ENCODE results near the gene UTP4.
"Not testable (repeated sequence)": the region's sequence is repeated elsewhere in the genome, so short reads cannot be mapped to it uniquely, and the experiment has no call there.

The UTP4 gene

DNA sequence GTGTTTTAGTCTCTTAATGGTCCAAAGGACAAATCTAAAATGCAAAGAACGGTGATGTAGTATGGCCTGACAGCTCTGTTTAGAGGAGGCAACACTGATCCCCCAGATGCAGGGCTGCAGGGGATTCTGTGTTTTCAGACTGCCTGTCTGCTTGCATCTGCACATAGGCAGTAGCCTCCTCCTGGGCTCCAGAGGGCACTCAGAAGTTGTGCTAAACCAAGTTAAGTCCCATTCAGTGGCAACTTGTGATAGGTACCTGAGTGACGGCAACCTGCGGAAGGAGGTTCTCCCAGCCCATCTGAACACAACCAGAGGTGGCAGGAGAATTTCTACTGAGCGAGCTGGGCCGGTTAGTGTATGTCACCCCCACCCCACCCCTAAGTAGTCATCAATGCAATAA is 17.1 kb upstream of the UTP4 start:
- no peak for DNase-seq
- TF ChIP-seq GATA1 (IDR thresholded peaks at IDR 0.05; ENCODE audit: low read depth, low read length) (no peak), POLR2A (IDR thresholded peaks at IDR 0.05; ENCODE audit: low read length) (no peak)

DNA sequence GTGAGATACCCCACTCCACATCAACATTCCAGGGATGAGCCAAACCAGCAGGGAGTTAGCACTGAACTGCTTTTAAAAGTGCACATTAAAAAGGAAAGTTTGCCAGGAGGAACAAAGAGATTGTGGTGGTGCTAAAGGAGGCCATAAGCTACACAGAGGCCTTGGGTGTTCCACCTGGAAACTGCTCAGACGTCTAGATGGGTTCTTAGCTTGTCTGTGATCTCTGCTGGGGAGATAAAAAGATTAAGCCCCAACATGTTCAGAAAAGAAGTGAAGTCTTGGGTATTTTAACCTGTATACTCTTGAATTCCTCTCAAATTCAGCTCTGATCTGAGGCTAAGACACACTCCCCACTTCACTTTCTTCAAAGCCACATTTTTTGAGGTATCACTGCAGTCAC is 16.6 kb upstream of the UTP4 start:
- no peak for DNase-seq
- TF ChIP-seq POLR2A (IDR thresholded peaks at IDR 0.05; ENCODE audit: low read length), result no peak
- TF ChIP-seq GATA1 (IDR thresholded peaks at IDR 0.05; ENCODE audit: low read depth, low read length), result no peak

DNA sequence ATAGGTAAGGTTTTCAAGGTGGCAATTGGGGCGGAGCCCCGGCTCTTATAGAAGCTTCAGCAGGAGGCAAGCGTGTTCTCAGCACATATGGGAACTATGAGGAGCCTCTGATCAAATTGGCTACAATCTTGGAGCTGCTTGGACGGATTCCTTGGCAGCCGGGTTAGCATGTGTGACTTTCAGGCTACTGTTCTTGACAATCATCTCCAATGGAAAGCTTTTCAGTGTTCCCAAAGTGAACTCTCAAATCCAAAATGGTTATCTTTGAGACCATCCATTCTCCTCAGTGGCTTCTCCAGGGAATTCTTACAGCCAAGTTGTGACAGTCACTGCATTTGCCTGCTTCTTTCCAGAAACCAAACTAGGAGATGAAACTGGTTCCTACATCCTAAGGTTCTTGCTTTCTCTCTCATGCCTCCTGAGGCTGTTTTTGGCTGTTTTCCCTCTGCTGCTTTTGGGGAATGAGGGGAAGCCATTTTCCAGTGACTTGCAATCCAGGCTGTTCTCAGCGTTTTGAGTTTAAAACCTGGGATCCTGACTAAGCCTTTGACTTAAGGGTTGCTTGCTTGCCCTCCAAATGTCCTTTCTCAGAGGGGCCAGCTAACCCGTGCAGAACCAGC is 16.1 kb upstream of the UTP4 start:
- no peak for DNase-seq
- no peak for TF ChIP-seq GATA1 (IDR thresholded peaks at IDR 0.05; ENCODE audit: low read depth, low read length)
- no peak for TF ChIP-seq POLR2A (IDR thresholded peaks at IDR 0.05; ENCODE audit: low read length)

DNA sequence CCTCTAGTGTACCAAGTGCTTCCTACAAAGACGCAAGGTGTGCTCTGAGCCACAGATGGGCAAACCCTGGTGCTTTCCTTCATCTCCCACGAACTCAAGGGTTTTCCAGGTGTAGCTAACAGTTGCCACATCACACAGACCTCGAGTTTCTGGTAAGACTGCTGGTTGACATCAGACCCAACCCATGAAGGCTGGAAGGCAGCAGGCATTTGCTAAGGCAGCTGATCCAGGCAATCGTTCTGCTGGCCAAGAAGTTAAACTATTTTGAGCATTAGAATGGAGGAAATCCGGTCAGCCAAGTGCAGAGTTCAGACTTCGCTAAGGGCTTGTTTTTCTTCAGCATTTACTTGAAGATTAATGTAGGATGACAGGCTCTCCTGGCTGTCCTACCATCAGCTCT is 15.5 kb upstream of the UTP4 start:
- no peak for DNase-seq
- TF ChIP-seq POLR2A (IDR thresholded peaks at IDR 0.05; ENCODE audit: low read length), result no peak

DNA sequence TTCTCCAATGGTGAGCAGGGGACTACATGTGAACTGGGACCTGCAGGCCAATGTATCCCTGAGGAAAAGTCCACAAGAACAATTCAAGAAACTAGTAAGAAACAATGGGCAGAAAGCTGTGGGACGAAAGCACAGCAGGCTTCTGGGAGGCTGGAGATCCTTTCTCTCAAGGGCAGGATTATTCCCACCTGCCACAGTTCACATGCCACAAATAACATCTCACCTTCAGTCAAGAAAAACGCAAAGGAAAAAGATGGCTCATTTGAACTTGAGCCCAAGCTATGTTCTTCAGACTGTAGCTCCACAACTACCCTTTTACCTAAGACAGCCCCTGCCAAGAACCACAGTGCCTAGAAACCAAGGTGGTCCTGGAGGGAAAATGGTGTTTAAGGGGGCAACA is 14.0 kb upstream of the UTP4 start:
- DNase-seq, result no peak
- TF ChIP-seq GATA1 (IDR thresholded peaks at IDR 0.05; ENCODE audit: low read depth, low read length) (no peak), POLR2A (IDR thresholded peaks at IDR 0.05; ENCODE audit: low read length) (no peak)

DNA sequence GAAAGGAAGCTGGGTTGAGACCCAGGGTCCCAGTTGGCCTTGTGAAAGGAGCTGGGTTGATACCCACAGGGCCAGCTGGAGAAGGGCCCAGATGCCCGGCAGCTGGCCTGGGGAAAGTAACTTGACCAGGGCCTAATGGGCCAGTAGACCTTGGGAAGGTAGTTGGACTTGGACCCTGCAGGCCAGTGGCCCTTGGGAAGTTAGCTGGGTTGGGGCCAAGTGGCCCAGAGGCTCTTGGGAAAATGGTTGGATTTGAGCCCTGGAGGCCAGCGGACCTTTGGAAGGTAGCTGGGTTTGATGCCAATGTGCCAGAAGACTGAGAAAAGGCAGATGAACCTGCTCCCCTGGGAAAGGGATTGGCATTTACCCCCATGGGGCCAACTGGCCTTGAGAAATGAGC is 13.5 kb upstream of the UTP4 start:
- DNase-seq, result no peak
- TF ChIP-seq GATA1 (IDR thresholded peaks at IDR 0.05; ENCODE audit: low read depth, low read length) (no peak), POLR2A (IDR thresholded peaks at IDR 0.05; ENCODE audit: low read length) (no peak)

DNA sequence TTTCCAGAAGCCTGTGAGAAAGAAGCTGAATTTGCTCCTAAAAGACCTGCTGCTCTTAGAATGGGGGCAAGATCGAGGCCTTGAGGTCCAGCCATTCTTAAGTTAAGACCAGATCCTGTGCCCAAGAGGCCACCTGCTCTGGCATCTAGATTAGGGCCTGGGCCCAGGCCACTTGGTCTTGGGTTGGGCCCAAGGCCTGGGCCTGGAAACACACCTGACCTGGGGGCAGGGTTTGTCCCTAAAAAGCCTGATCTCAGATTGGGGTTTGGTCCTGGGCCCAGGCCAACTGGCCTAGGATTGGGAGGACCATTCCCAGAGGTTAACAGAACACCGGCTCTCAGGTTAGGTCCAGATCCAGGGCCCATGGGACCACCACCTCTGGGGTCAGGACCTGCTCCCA is 12.9 kb upstream of the UTP4 start:
- DNase-seq, result no peak
- TF ChIP-seq POLR2A (IDR thresholded peaks at IDR 0.05; ENCODE audit: low read length) (no peak), GATA1 (IDR thresholded peaks at IDR 0.05; ENCODE audit: low read depth, low read length) (no peak)

DNA sequence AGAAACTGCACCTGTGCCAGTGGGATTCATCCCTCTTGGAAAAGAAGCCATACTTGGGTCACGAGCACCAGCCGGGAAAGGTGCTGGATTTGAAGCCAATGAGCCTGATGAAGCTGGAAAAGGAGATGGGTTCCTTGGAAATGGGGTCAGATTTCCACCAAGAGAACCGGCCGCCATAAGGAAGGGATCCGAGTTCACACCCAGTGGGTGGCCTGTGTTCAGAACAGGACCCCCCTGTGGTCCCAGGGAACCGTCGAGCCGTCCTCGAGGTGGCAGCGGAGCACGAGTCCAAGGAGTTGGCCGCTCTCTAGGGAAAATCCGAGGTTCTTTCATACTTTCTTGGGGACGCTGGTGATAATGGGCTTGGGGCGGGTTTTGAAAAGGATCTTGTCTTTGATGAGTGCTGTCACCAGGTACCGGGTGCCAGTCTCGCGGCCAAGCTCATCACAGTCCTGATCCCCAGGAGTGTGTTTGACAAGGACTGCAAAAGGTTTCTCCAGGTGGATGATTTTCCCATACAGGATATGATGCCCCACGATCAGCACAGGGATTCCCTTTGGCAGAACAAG is 12.3 kb upstream of the UTP4 start:
- TF ChIP-seq GATA1 (IDR thresholded peaks at IDR 0.05; ENCODE audit: low read depth, low read length) (no peak), POLR2A (IDR thresholded peaks at IDR 0.05; ENCODE audit: low read length) (no peak)
- DNase-seq, result no peak

DNA sequence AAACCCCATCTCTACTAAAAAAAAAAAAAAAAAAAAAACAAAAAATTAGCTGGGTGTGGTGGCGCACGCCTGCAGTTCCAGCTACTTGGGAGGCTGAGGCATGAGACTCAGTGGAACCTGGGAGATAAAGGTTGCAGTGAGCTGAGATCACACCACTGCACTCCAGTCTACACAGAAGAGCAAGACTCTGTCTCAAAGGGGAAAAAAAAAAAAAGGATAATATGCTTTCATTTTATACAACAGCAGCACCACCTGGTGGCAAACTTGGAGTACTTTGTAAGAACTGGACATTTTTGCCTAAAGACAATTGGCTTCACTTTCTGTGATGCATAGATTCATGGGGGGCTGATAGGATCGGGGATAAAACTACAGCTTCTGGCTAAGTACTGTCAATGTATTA is 8.5 kb upstream of the UTP4 start:
- TF ChIP-seq GATA1 (IDR thresholded peaks at IDR 0.05; ENCODE audit: low read depth, low read length), result no peak
- TF ChIP-seq POLR2A (IDR thresholded peaks at IDR 0.05; ENCODE audit: low read length), result no peak
- DNase-seq, result peak; percentile 81 to 84

DNA sequence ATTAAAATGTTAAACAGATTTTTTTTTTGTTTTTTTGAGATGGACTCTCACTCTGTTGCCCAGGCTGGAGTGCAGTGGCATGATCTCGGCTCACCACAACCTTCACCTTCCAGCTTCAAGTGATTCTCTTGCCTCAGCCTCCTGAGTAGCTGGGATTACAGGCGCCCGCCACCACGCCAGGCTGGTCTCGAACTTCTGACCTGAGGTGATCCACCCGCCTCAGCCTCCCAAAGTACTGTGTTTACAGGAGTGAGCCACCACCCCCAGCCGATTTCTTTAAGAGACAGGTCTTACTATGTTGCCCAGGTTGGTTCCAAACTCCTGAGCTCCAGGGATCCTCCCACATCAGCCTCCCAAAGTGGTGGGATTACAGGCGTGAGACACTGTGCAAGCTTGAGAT is 8.0 kb upstream of the UTP4 start:
- not testable (repeated sequence) for DNase-seq

DNA sequence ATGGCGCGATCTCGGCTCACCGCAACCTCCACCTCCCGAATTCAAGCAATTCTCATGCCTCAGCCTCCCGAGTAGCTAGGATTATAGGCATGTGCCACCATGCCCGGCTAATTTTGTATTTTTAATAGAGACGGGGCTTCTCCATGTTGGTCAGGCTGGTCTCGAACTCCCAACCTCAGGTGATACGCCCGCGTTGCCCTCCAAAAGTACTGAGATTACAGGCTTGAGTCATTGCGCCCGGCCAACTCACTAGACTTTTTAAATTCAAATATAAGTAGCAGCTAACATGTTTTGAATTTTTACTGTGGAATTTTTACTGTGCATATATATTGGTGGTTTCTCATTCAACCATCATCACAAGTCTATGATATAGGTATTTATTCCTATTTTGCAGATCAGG is 7.5 kb upstream of the UTP4 start:
- not testable (repeated sequence) for DNase-seq

DNA sequence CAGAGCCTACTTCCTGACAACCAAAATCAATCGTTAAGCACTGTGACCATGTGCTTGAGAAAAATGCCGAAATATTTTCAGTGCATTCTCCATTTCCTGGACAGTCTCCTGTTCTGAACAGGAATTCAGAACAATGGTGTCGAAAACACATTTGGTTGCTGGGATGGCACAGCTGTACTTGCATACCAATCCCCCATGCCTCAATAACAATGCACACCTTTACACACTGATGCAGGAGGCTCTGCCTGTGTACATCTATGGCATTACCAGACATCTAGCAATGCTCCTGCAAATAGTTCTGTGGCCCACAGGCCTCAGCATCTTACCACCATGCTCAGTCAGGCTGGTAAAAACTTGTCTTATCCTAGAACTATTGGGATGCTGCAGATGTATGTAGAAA is 6.2 kb upstream of the UTP4 start:
- no peak for DNase-seq
- TF ChIP-seq POLR2A (IDR thresholded peaks at IDR 0.05; ENCODE audit: low read length) (no peak), GATA1 (IDR thresholded peaks at IDR 0.05; ENCODE audit: low read depth, low read length) (no peak)

DNA sequence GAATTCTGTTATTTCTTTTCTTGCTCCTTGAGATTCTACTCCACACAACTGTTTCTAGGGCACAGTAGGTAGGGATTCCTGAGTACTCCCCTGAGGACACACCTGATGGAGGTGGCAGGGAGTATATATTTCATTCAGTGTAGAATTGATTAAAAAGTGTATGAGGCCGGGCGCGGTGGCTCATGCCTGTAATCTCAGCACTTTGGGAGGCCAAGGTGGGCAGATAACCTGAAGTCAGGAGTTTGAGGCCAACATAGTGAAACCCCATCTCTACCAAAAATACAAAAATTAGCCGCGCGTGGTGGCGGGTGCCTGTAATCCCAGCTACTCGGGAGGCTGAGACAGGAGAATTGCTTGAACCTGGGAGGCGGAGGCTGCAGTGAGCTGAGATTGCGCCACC is 5.6 kb upstream of the UTP4 start:
- not testable (repeated sequence) for DNase-seq

DNA sequence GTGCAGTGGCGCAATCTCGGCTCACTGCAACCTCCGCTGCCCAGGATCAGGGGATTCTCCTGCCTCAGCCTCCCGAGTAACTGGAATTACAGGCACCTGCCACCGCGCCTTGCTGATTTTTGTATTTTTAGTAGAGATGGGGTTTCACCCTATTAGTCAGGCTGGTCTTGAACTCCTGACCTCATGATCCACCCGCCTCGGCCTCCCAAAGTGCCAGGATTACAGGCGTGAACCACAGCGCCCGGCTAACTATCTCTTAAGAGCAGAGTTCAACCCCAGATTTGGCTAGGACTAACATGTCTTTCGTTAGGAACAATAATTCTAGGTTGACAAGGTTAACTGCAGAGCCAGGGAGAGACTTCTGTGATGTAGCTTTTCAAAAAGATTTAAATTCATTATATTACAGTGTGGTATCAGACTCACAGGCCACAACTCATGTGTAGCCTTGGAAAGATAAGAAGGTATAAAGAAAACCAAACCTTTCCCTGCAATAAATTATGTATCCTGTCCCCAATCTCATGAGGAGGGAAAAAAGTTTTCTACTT is 4.4 kb upstream of the UTP4 start:
- TF ChIP-seq POLR2A (IDR thresholded peaks at IDR 0.05; ENCODE audit: low read length) (no peak), GATA1 (IDR thresholded peaks at IDR 0.05; ENCODE audit: low read depth, low read length) (no peak)
- no peak for DNase-seq

DNA sequence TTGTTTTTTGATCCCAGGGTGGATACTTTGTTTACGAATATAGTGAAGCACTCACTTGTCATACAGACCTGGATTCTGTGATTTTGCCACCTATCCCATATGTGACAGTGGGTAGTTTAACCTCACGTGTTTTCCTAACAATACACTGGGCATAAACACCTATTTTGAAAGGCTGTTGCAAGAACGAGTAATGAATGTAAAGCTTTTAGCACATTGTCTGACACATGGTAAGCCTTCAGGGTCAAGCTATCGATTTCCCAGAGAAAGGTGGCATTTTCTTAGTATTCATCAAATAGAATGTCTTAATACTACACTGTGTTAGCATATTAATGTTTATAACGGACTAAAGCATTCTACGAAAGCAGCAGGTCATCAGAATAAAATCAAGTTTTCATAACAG is 2.0 kb upstream of the UTP4 start:
- DNase-seq, result no peak

More for the DNA sequence above, 2.0 kb upstream of the UTP4 start:
- no peak for TF ChIP-seq POLR2A (IDR thresholded peaks at IDR 0.05; ENCODE audit: low read length)
- no peak for TF ChIP-seq GATA1 (IDR thresholded peaks at IDR 0.05; ENCODE audit: low read depth, low read length)

Measured in erythroblast (primary cell).